Epidermal melanocyte (primary cell): ENCODE results near the gene SLCO1B1.
"Not testable (repeated sequence)": the region's sequence is repeated elsewhere in the genome, so short reads cannot be mapped to it uniquely, and the experiment has no call there.

Experiments used
- DNase-seq: peaks from one replicate; pipeline ENCODE4 v3.0.0; 2011; ENCODE audit warnings: low spot score; ENCODE audit not compliant: insufficient read length

The SLCO1B1 gene

GRCh38 chr12:21130998-21131397 lies at the start of gene SLCO1B1:
SLCO1B1 (plus strand) TSS chr12:21131194; CDS start chr12:21141575, 10,381 bp downstream.
- DNase-seq = no peak

- DNase-seq = not testable (repeated sequence)
Measured at GRCh38 chr12:21084753-21085152, 46.2 kb upstream of the SLCO1B1 start.

GRCh38 chr12:21111732-21112131 lies 19.3 kb upstream of the SLCO1B1 start:
- no peak for DNase-seq

- no peak for DNase-seq
Measured at GRCh38 chr12:21113266-21113665, 17.7 kb upstream of the SLCO1B1 start.

GRCh38 chr12:21117995-21118394 lies 13.0 kb upstream of the SLCO1B1 start:
- no peak for DNase-seq

GRCh38 chr12:21118760-21119159 lies 12.2 kb upstream of the SLCO1B1 start:
- DNase-seq = no peak

- DNase-seq = no peak
Measured at GRCh38 chr12:21129351-21129750, 1.6 kb upstream of the SLCO1B1 start.

- DNase-seq = no peak
Measured at GRCh38 chr12:21129906-21130305, 1.1 kb upstream of the SLCO1B1 start.

GRCh38 chr12:21137318-21137999 lies 6.5 kb downstream of the SLCO1B1 start:
- not testable (repeated sequence) for DNase-seq

- DNase-seq = no peak
Measured at GRCh38 chr12:21138016-21138415, 7.0 kb downstream of the SLCO1B1 start.

GRCh38 chr12:21144309-21144708 lies 13.3 kb downstream of the SLCO1B1 start:
- DNase-seq = no peak

GRCh38 chr12:21149861-21150260 lies 18.9 kb downstream of the SLCO1B1 start:
- DNase-seq = not testable (repeated sequence)

GRCh38 chr12:21151184-21151583 lies 20.2 kb downstream of the SLCO1B1 start:
- no peak for DNase-seq

- no peak for DNase-seq
Measured at GRCh38 chr12:21155522-21156351, 24.7 kb downstream of the SLCO1B1 start.

- no peak for DNase-seq
Measured at GRCh38 chr12:21165048-21165447, 34.1 kb downstream of the SLCO1B1 start.

- DNase-seq = no peak
Measured at GRCh38 chr12:21169878-21170472, 39.0 kb downstream of the SLCO1B1 start.

GRCh38 chr12:21172079-21172478 lies 41.1 kb downstream of the SLCO1B1 start:
- no peak for DNase-seq

- no peak for DNase-seq
Measured at GRCh38 chr12:21183721-21184275, 52.8 kb downstream of the SLCO1B1 start.

- no peak for DNase-seq
Measured at GRCh38 chr12:21190016-21190415, 59.0 kb downstream of the SLCO1B1 start.

GRCh38 chr12:21214433-21214832 lies 83.4 kb downstream of the SLCO1B1 start:
- not testable (repeated sequence) for DNase-seq

- no peak for DNase-seq
Measured at GRCh38 chr12:21219206-21219605, 88.2 kb downstream of the SLCO1B1 start.

GRCh38 chr12:21220266-21220665 lies 89.3 kb downstream of the SLCO1B1 start:
- peak; percentile 22 for DNase-seq
